Breast epithelium (tissue), 4 donors: ENCODE data around the gene AFF3. TPM values are rescaled to one million over a fixed set of nuclear protein-coding genes. Genes with fewer than 3 reads are reported as not detected.

Source experiments
- DNase-seq, 2 donors: peaks; one replicate each; pipeline ENCODE4 v3.0.0-alpha.2; 2019; ENCODE audit warnings: low spot score in 2 of 2
- H3K27ac ChIP-seq, 2 donors: fragments of 200-600 bp; sonication (generic) in 1 of 2; one replicate each; pipeline ENCODE4 v1.5.1; 2016 to 2019; ENCODE audit warnings: mild to moderate bottlenecking in 1 of 2
- H3K27me3 ChIP-seq, 2 donors: fragments of 200-600 bp; sonication (generic) in 1 of 2; one replicate each; pipeline versions ENCODE4 v1.5.1 to v1.6.0; 2017 to 2019; ENCODE audit warnings: control low read depth in 1 of 2, mild to moderate bottlenecking in 1 of 2
- H3K36me3 ChIP-seq: fragments of 200-600 bp; one replicate; pipeline ENCODE4 v1.5.1; 2019
- H3K4me1 ChIP-seq, 2 donors: fragments of 200-600 bp; sonication (generic); one replicate each; pipeline ENCODE4 v1.5.1; 2016 to 2019; ENCODE audit warnings: control low read depth in 1 of 2
- H3K4me3 ChIP-seq, 3 donors: fragments of 200-600 bp; sonication (generic); 1 replicate in 2 of 3; 2 replicates in 1 of 3; pipeline ENCODE4 v1.5.1; 2016 to 2019; ENCODE audit warnings: mild to moderate bottlenecking in 3 of 3, moderate library complexity in 2 of 3
- H3K9me3 ChIP-seq, 2 donors: fragments of 200-600 bp; sonication (generic) in 1 of 2; one replicate each; pipeline ENCODE4 v1.5.1; 2016 to 2019; ENCODE audit warnings: control low read depth in 1 of 2
- POLR2A ChIP-seq: fragments of 450-650 bp; IDR thresholded peaks from one replicate; pipeline ENCODE4 v1.6.1; 2016; ENCODE audit warnings: antibody characterized with exemption, mild to moderate bottlenecking, moderate library complexity
- POLR2AphosphoS5 ChIP-seq, 3 donors: sonication (generic); formaldehyde crosslinking; IDR thresholded peaks; one replicate each; pipeline ENCODE4 v1.6.1; 2017; ENCODE audit warnings: antibody characterized with exemption in 3 of 3
- intact Hi-C: fragments of 100-400 bp; cut with DNase I; formaldehyde crosslinking; loops from one replicate; pipeline ENCODE4 v1.15.1; 2023; ENCODE audit warnings: low total_unique reads
- total RNA-seq, 3 donors: library from RNA; depleted of rRNA; stranded (reverse); fragments of >200 nt; gene quantifications; one replicate each; pipeline ENCODE4 v1.1.0, GENCODE V29; 2016
- TF ChIP-seq, protein P1 (sequence below), 3 donors: fragments of 450-650 bp; IDR thresholded peaks; one replicate each; pipeline ENCODE4 v1.5.1; 2016 to 2017; ENCODE audit warnings: antibody characterized with exemption in 3 of 3, mild to moderate bottlenecking in 3 of 3, moderate library complexity in 3 of 3

The AFF3 gene
- total RNA-seq, 3 donors from 2014 or later = 8.2 to 116 (median 63.6) TPM

DNA sequence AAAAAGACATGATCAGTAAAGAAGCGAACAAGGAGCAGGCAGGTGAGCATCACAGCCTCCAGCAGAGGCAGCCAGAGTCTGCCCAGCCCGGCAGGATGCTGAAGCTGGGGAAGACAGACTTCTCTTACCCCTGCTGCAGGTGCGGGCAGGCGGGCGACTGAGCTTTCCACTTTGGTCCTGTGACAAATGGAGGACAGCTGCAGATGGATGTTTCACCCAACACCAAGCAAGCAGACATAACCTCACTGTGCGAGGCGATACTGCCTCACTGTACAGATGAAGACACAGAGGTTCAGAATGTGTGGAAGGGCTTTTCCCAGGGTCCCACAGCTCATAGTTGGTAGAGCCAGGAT, 251.0 kb downstream of the AFF3 start:
- DNase-seq = no peak
- TF ChIP-seq, protein P1, sequence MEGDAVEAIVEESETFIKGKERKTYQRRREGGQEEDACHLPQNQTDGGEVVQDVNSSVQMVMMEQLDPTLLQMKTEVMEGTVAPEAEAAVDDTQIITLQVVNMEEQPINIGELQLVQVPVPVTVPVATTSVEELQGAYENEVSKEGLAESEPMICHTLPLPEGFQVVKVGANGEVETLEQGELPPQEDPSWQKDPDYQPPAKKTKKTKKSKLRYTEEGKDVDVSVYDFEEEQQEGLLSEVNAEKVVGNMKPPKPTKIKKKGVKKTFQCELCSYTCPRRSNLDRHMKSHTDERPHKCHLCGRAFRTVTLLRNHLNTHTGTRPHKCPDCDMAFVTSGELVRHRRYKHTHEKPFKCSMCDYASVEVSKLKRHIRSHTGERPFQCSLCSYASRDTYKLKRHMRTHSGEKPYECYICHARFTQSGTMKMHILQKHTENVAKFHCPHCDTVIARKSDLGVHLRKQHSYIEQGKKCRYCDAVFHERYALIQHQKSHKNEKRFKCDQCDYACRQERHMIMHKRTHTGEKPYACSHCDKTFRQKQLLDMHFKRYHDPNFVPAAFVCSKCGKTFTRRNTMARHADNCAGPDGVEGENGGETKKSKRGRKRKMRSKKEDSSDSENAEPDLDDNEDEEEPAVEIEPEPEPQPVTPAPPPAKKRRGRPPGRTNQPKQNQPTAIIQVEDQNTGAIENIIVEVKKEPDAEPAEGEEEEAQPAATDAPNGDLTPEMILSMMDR (IDR thresholded peaks at IDR 0.05) = no peak
- TF ChIP-seq POLR2A (no peak), POLR2AphosphoS5 (IDR thresholded peaks at IDR 0.05) (no peak)
- Histone ChIP-seq H3K4me1 (no peaks in the 10 kb centered on the region), H3K27me3 (no peaks in the 10 kb centered on the region), H3K9me3 (no peaks in the 10 kb centered on the region), H3K4me3 (no peak overlapping the region), H3K27ac (no peak overlapping the region), H3K36me3 (no peaks in the 10 kb centered on the region)
- intact Hi-C loops = no loop called here

DNA sequence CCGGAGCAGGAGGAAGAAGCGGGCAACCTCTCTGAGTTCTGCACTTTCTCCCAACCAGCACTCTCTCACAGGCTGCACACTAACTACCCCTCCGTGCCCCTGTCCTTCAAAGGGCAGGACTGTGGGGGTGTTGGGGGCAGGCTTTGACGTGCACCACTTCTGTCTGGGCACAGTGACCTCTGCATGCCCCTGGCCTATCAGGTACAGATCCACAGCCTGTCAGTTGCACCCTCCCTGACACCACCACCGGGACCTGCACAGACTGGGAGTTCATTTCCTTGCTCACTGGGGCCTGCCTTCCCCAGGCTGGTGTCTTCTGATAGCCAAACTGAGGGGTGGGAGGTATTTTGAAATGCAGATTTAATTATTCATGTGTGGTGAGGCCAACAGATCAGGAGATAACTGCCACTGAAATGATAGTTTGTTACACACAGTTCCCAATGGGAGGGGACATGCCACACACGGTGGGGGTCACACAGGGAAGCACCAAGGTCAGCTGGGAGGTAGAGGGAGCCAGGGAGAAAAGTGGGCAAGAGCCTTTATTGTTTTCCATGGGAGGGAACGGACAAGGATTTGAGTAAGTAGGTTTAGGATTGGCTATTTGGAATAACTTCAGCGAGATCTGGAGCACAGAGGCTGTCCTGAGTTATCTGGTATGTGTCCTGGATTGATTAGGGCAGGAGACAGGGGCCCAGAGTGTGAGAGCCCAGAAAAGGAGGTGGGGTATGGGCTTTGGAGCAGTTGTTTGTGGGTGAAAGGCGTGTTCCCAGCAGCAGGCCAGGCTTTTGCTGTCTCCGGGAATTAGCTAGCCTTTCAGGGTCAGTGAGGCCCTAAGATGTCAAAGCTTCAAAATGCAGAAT, 251.6 kb downstream of the AFF3 start:
- intact Hi-C loops = no loop called here

DNA sequence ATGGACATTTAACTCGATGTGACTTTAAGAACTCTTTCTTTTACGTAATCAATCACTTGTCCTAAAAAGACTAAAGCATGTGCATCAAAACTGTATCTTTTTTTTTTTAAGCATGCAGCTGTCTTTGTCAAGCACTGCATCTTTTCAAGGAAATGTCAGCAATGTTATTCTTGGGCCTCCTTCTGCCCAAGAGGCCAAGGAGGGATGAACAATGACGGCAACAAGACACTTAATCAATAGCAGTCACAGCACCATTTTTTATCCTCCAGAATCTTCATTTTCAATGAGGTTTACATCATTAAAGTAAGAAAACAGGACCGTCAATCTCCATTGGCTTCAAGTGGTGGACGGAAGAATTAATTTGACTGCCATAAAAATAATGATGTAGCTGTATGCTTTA, 253.8 kb downstream of the AFF3 start:
- TF ChIP-seq POLR2AphosphoS5 (IDR thresholded peaks at IDR 0.05) (no peak), POLR2A (no peak)
- TF ChIP-seq, protein P1 (IDR thresholded peaks at IDR 0.05) = no peak
- no peaks in the 10 kb centered on the region for H3K27me3 ChIP-seq

More for the DNA sequence above, 251.6 kb downstream of the AFF3 start:
- Histone ChIP-seq H3K9me3 (no peaks in the 10 kb centered on the region), H3K27me3 (no peaks in the 10 kb centered on the region), H3K4me3 (no peak overlapping the region), H3K27ac (no peak overlapping the region), H3K36me3 (no peaks in the 10 kb centered on the region), H3K4me1 (no peaks in the 10 kb centered on the region)
- TF ChIP-seq POLR2AphosphoS5 (IDR thresholded peaks at IDR 0.05) (no peak), POLR2A (no peak)
- TF ChIP-seq, protein P1 (IDR thresholded peaks at IDR 0.05) = no peak
- no peak for DNase-seq

DNA sequence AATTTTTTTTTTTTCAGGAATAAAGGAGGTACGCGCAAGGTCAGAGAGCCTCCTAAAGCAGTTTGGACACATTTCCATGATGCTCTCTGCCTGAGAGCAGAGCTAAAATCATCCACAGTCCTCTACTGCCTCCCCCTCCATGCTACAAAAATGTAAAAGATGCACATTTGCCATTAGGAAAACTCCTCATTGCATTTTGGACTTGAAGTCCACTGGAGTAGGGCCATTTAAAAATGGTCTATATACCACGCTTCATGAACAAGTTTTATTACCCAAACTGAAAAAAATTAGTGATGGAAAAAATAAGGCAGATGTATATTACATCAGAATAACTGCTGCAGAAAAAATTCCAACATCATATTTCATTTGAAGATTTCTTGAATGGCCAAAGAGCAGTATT, 256.0 kb downstream of the AFF3 start:
- intact Hi-C loops = no loop called here
- no peak for DNase-seq
- TF ChIP-seq, protein P1 (IDR thresholded peaks at IDR 0.05) = no peak
- TF ChIP-seq POLR2A = no peak
- no peak for TF ChIP-seq POLR2AphosphoS5 (IDR thresholded peaks at IDR 0.05)
- no peak overlapping the region for H3K4me3 ChIP-seq
- H3K27me3 ChIP-seq = no peaks in the 10 kb centered on the region
- no peaks in the 10 kb centered on the region for H3K4me1 ChIP-seq
- H3K27ac ChIP-seq = no peak overlapping the region
- H3K9me3 ChIP-seq = no peaks in the 10 kb centered on the region
- no peaks in the 10 kb centered on the region for H3K36me3 ChIP-seq

More for the DNA sequence above, 253.8 kb downstream of the AFF3 start:
- no peaks in the 10 kb centered on the region for H3K36me3 ChIP-seq
- H3K4me1 ChIP-seq = no peaks in the 10 kb centered on the region
- H3K4me3 ChIP-seq = no peak overlapping the region
- intact Hi-C loops = no loop called here
- H3K9me3 ChIP-seq = no peaks in the 10 kb centered on the region
- no peak for DNase-seq
- H3K27ac ChIP-seq = no peak overlapping the region

DNA sequence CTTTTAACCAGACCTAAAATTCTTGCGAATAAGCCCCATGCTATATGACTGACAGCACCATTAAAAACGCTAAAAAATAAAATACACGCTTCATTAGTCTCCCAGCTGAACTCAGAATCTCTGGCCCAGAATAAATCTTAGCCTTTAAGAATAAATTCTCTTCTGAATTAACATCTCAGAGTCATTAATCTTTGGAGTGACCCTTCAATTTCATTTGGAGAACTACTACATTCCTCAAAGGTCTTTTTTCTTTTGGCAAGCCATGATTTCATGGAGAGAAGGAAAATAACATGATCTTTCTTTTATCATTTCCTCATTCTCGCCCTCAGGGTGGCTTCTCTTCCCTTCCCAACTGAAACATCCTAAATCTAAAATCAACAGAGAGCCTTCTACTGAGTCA, 259.0 kb downstream of the AFF3 start:
- DNase-seq = no peak
- TF ChIP-seq, protein P1 (IDR thresholded peaks at IDR 0.05) = no peak
- TF ChIP-seq POLR2A = no peak
- no peak for TF ChIP-seq POLR2AphosphoS5 (IDR thresholded peaks at IDR 0.05)
- Histone ChIP-seq H3K4me3 (no peak overlapping the region), H3K27ac (no peak overlapping the region), H3K4me1 (no peaks in the 10 kb centered on the region), H3K9me3 (no peaks in the 10 kb centered on the region), H3K27me3 (no peaks in the 10 kb centered on the region), H3K36me3 (no peaks in the 10 kb centered on the region)
- intact Hi-C loops = no loop called here
